Vagina (tissue), 2 donors: ENCODE measurements around the gene UBE2R2. TPM values are rescaled to one million over a fixed set of nuclear protein-coding genes. Genes with fewer than 3 reads are reported as not detected.

Source experiments
- DNase-seq, 2 donors: peaks; one replicate each; pipeline ENCODE4 v3.0.0-alpha.2; 2017; ENCODE audit errors: extremely low spot score in 2 of 2
- H3K27ac ChIP-seq: fragments of 200-600 bp; sonication (generic); one replicate; pipeline ENCODE4 v1.5.1; 2019
- H3K27me3 ChIP-seq: fragments of 200-600 bp; sonication (generic); one replicate; pipeline ENCODE4 v1.5.1; 2019
- H3K36me3 ChIP-seq, 2 donors: fragments of 200-600 bp; sonication (generic); one replicate each; pipeline ENCODE4 v1.5.1; 2017 to 2019
- H3K4me1 ChIP-seq: fragments of 200-600 bp; sonication (generic); one replicate; pipeline ENCODE4 v1.5.1; 2019
- H3K4me3 ChIP-seq, 2 donors: fragments of 200-600 bp; sonication (generic); 1 replicate in 1 of 2; 2 replicates in 1 of 2; pipeline ENCODE4 v1.5.1; 2016 to 2019
- H3K9me3 ChIP-seq: fragments of 200-600 bp; sonication (generic); one replicate; pipeline ENCODE4 v1.5.1; 2019
- POLR2A ChIP-seq, 2 donors: fragments of 450-650 bp; IDR thresholded peaks; one replicate each; pipeline ENCODE4 v1.6.1; 2017; ENCODE audit warnings: antibody characterized with exemption in 2 of 2, mild to moderate bottlenecking in 2 of 2, moderate library complexity in 2 of 2
- POLR2AphosphoS5 ChIP-seq, 2 donors: sonication (generic); formaldehyde crosslinking; IDR thresholded peaks; one replicate each; pipeline ENCODE4 v1.9.0; 2017; ENCODE audit warnings: antibody characterized with exemption in 2 of 2, mild to moderate bottlenecking in 2 of 2, low read depth in 1 of 2; ENCODE audit not compliant: insufficient read depth in 1 of 2
- intact Hi-C: fragments of 100-400 bp; cut with DNase I; formaldehyde crosslinking; loops from one replicate; pipeline ENCODE4 v1.15.1; 2023
- total RNA-seq: library from RNA; depleted of rRNA; stranded (reverse); fragments of >200 nt; gene quantifications from one replicate; pipeline ENCODE4 v1.2.3, GENCODE V29; 2016
- TF ChIP-seq, protein P1 (sequence below), 3 experiments: fragments of 450-650 bp in 2 of 3; fragments of 200-600 bp in 1 of 3; sonication (generic) in 1 of 3; IDR thresholded peaks; one replicate each; pipeline ENCODE4 v1.5.1; 2017 to 2019; ENCODE audit warnings: antibody characterized with exemption in 3 of 3, mild to moderate bottlenecking in 2 of 3, moderate library complexity in 2 of 3

UBE2R2 gene
- total RNA-seq, 1 donor from 2014 or later, result 20.4 TPM

DNA sequence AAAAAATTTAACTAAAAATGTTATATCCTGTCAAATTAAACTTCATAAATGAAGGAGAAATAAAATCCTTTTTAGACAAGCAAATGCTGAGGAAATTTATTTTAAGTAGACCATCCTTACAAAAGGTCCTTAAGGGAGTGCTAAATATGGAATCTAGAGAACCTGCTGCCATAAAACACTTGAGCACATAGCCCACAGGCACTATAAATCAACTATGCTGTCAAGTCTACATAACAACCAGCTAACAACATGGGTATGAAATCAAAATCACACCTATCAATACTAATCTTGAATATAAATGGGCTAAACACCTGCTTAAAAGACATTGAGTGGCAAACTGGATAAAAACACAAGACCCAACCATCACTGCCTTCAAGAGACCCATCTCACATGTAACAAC, 36.7 kb upstream of the UBE2R2 start:
- TF ChIP-seq, protein P1, sequence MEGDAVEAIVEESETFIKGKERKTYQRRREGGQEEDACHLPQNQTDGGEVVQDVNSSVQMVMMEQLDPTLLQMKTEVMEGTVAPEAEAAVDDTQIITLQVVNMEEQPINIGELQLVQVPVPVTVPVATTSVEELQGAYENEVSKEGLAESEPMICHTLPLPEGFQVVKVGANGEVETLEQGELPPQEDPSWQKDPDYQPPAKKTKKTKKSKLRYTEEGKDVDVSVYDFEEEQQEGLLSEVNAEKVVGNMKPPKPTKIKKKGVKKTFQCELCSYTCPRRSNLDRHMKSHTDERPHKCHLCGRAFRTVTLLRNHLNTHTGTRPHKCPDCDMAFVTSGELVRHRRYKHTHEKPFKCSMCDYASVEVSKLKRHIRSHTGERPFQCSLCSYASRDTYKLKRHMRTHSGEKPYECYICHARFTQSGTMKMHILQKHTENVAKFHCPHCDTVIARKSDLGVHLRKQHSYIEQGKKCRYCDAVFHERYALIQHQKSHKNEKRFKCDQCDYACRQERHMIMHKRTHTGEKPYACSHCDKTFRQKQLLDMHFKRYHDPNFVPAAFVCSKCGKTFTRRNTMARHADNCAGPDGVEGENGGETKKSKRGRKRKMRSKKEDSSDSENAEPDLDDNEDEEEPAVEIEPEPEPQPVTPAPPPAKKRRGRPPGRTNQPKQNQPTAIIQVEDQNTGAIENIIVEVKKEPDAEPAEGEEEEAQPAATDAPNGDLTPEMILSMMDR (IDR thresholded peaks at IDR 0.05), result no peak
- no peak for TF ChIP-seq POLR2AphosphoS5 (IDR thresholded peaks at IDR 0.05; ENCODE audit: insufficient read depth in 1 of 2, low read depth in 1 of 2)
- TF ChIP-seq POLR2A (IDR thresholded peaks at IDR 0.05), result no peak
- no peak for DNase-seq
- intact Hi-C loops, result no loop called here
- H3K4me3 ChIP-seq, result no peak overlapping the region
- H3K4me1 ChIP-seq, result no peaks in the 10 kb centered on the region
- no peak overlapping the region for H3K27ac ChIP-seq
- H3K27me3 ChIP-seq, result no peaks in the 10 kb centered on the region
- no peaks in the 10 kb centered on the region for H3K36me3 ChIP-seq
- H3K9me3 ChIP-seq, result no peaks in the 10 kb centered on the region

DNA sequence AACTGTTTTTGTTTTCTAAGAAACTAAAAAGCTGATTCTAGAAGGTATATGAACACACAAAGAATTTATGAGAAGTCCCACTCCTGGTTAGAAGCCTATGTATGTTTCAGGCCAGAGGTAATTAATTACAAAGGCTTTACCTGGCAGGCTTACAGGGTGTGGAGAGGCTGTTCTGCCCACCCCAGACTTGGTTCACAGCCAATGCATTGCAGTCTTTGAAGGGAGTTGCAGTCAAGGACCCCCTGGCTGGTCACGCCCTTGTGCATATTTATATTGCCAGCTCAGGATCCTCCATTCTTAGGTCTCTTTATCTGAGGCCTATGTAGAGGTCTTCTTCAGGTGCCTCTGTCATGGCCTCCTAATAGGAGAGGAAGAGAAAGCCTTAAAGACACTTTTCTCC, 35.2 kb upstream of the UBE2R2 start:
- H3K4me3 ChIP-seq, result no peak overlapping the region
- no peak overlapping the region for H3K27ac ChIP-seq
- no peaks in the 10 kb centered on the region for H3K27me3 ChIP-seq
- intact Hi-C loops, result no loop called here
- no peak for DNase-seq
- no peaks in the 10 kb centered on the region for H3K9me3 ChIP-seq
- no peaks in the 10 kb centered on the region for H3K4me1 ChIP-seq
- no peak for TF ChIP-seq POLR2AphosphoS5 (IDR thresholded peaks at IDR 0.05; ENCODE audit: insufficient read depth in 1 of 2, low read depth in 1 of 2)
- TF ChIP-seq, protein P1 (IDR thresholded peaks at IDR 0.05), result no peak
- no peak for TF ChIP-seq POLR2A (IDR thresholded peaks at IDR 0.05)
- H3K36me3 ChIP-seq, result no peaks in the 10 kb centered on the region

DNA sequence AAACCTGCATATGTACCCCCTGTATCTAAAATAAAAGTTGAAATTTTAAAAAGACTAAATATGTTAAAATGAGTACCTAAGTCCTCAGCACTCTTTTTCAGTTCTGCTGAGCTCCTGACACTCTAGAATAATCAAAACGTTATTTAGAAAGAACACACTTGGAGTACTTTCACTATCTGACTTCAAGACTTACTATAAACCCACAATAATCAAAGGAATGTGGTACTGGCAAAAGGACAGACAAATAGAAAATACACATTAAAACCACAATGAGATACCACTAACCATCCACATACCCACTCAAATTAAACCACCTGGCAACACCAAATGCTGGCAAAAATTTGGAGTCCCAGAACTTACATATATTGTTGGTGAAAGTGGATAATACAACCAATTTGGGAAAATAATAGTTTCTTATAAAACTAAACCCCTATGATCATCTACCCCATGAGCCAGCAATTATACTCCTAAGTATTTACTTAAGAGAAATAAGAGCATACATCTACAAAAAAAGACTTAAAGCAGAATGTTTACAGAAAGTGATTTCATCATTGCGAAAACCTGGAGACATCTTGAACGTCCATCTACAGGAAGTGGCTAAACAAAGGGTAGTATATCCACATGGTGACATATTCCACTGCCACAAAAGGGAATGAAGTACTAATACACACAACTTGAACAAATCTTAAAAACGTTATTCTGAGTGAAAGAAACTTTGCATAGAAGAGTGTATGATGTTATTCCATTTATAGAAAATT, 34.4 kb upstream of the UBE2R2 start:
- intact Hi-C loops, result no loop called here
- DNase-seq, result no peak
- TF ChIP-seq POLR2AphosphoS5 (IDR thresholded peaks at IDR 0.05; ENCODE audit: insufficient read depth in 1 of 2, low read depth in 1 of 2) (no peak), POLR2A (IDR thresholded peaks at IDR 0.05) (no peak)
- TF ChIP-seq, protein P1 (IDR thresholded peaks at IDR 0.05), result no peak
- no peaks in the 10 kb centered on the region for H3K9me3 ChIP-seq
- no peak overlapping the region for H3K4me3 ChIP-seq
- H3K36me3 ChIP-seq, result no peaks in the 10 kb centered on the region
- no peaks in the 10 kb centered on the region for H3K27me3 ChIP-seq
- no peak overlapping the region for H3K27ac ChIP-seq
- no peaks in the 10 kb centered on the region for H3K4me1 ChIP-seq

DNA sequence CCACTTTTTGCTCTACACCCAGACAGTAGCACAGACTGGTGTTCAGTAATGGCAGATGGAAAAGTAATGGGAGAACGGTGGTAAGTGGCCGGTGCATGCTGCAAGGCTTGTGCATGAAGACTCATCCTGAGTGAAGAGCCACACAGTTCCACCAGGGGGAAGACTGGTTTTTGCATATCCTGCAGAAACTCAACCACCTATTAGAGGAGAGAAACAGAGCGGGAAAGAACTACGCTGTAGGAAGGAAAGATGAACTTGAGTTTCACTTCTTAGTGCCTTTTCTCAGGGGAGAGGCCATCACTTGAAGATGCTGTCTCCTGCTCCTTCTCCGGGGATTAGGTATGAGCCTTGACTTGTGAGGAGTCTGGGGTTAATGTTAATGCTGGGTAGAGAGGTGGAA, 31.0 kb upstream of the UBE2R2 start:
- Histone ChIP-seq H3K4me1 (no peaks in the 10 kb centered on the region), H3K36me3 (no peaks in the 10 kb centered on the region), H3K4me3 (no peak overlapping the region), H3K9me3 (no peaks in the 10 kb centered on the region), H3K27me3 (no peaks in the 10 kb centered on the region), H3K27ac (no peak overlapping the region)
- no peak for DNase-seq
- intact Hi-C loops, result no loop called here
- no peak for TF ChIP-seq POLR2AphosphoS5 (IDR thresholded peaks at IDR 0.05; ENCODE audit: insufficient read depth in 1 of 2, low read depth in 1 of 2)
- TF ChIP-seq, protein P1 (IDR thresholded peaks at IDR 0.05), result no peak
- TF ChIP-seq POLR2A (IDR thresholded peaks at IDR 0.05), result no peak

DNA sequence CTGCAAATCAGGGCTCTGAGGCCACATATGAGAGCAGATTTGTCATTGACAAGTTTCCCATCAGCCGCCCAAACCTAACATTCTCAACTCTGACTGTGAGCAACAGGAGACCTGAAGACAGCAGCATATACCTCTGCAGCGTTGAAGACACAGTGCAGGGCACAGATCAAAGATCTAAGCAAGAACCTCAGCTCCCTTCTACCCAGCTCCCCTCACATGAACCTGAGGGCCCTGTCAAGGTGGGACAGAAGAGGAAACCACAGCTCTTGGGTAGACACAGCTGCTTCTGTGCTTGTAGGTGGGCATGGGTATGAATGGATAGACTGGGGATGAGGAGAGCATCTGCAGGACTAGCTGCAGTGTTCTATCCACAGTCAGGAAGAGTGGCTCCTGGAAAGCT, 30.3 kb upstream of the UBE2R2 start:
- intact Hi-C loops, result no loop called here
- Histone ChIP-seq H3K9me3 (no peaks in the 10 kb centered on the region), H3K27me3 (no peaks in the 10 kb centered on the region), H3K4me3 (no peak overlapping the region), H3K27ac (no peak overlapping the region), H3K4me1 (no peaks in the 10 kb centered on the region), H3K36me3 (no peaks in the 10 kb centered on the region)
- no peak for TF ChIP-seq POLR2A (IDR thresholded peaks at IDR 0.05)
- TF ChIP-seq POLR2AphosphoS5 (IDR thresholded peaks at IDR 0.05; ENCODE audit: insufficient read depth in 1 of 2, low read depth in 1 of 2), result no peak
- TF ChIP-seq, protein P1 (IDR thresholded peaks at IDR 0.05), result no peak
- DNase-seq, result no peak
